ENCODE data around the gene CMTM8.

CMTM8 gene

DNA sequence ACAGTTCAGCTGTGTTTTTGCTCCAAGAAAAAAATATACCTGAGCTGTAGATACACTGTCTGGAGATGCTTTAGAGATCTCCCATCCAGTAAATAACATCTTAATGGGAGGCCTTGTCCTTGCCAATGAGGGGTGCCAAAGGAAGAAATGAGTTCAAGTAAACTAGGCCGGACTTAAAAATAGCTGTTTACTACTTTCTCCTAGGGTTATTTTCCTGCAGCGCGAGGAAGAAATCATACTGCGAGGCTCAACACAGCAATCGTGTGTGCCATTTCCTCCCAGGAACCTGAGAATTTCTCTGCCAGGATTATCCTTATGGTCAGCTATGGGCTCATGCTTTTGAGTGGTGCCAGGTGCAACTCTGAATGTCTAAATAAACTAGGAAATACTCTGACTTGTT lies 71.9 kb downstream of the CMTM8 start:
- DNase-seq = no peak

DNA sequence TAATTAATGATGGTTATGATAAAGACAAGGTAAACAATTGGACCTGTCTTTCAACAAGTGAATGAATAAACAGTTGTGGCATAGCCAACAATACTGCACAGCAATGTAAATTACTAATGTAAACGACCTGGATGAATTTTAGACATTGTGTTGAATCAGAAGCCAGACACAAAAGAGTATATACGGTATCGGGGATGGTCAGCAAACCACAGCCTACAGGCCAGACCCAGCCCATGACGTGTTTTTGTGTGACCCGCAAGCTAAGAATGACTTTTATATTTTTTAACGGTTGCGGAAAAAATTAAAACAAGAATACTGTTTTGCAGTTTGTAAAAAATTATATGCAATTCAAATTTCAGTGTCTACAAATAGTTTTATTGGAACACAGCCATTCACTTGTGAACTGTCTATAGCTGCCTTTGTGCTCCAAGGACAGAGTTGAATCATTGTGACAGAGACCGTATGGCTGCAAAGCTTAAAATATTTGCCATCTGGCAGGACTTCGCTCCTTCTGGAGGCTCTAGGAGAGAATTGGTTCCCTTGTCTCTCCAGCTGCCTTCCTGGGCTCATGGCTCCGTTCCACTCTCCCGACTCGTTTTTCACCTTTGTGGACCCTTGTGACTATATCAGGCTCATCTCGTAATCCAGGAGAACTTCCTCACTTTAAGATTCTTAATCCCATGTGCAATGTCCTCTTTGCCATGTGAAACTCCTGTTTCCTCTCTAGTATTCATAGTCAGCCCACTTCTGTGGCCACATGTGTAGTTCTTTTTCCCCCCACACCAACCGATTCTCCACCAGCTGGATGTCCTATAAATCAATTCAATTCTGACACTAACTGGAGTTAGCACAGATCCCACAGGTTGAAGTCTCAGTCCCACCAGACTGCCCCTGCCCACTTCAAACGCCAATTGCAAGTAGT lies 72.7 kb downstream of the CMTM8 start:
- no peak for DNase-seq

DNA sequence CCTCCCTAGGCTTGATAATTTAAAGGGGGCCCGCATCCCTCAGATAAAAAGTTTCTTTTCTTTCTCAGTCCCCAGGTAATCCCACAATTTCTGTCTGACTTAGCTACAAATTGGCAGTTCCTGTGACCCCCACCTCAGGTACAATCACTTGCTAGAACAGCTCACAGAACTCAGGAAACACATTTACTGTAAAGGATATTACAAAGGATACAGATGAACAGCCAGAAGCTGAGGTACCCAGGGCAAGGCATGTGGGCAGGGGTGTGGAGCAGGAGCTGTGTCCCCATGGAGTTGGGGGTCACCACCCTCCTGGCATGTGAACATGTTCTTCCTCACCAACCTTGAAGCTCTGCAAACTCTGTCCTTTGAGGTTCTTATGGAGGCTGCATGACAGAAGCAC lies 73.8 kb downstream of the CMTM8 start:
- DNase-seq = no peak

DNA sequence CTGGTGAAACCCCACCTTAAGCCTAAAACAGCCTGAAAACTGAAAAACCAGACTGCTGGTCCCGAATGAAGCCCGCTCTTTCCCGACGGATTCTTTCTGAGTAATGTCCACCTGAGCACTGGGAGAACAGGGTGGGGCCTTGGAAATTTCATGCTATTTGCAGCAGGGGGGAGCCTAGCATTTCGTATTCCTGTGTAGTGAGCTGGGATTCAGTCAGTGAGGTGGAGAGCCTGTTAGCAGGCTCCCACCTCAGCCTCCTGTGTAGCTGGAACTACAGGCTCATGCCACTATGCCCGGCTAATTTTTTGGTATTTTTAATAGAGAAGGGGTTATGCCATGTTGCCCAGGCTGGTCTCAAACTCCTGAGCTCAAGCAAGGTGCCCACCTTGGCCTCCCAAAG lies 74.7 kb downstream of the CMTM8 start:
- no peak for DNase-seq

DNA sequence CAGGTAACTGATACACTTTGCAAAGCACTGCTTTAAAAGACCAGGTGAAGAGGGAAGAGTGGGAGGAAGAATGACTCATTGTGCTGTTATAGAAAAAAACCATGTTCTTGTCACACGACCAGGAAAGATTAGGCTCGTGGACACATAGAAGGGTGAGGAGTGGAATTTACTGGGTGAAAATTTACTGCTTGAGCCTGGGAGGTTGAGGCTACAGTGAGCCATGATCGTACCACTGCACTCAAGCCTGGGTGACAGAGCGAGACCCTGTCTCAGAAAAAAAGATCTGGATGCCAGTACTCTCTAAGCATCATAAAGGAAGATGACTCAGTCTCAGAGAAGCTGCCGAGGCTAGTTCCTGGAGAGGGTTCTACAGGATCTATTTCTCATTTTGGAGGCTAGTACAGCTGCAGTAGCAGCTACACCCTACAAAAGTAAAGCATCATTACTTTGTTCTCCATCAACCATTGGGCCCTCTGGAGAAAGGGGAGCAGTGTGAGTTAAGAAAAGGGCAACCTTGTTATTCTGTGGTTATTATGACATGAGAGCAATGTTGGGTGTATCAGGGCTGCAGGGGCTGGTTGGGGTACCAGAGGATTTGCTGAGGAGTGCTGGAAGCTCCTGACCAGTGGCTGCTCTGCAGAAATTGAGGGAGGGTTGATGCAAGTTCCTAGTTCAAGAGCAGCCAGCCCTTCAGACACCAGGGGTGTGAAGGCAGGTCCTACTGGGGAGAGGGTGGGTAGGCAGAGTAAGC lies 75.4 kb downstream of the CMTM8 start:
- no peak for DNase-seq

DNA sequence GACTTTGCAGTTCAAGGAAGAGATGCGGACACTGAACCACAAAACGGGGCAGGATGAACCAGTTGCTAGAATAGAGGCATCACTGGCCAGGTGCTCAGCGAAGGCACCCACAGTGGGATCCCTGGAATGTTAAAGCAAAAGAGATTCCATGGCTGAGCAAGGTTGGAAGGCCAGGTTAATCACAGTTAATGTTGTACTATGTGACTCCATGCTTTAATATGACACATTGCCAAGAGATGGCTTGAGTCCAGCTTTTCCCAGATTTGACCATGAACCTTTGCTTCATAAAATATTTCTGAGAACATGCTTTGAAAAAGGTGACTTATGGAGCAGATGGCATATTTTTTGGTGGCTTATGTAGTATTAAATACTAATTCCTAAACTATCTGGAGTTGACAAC lies 77.0 kb downstream of the CMTM8 start:
- DNase-seq = no peak

DNA sequence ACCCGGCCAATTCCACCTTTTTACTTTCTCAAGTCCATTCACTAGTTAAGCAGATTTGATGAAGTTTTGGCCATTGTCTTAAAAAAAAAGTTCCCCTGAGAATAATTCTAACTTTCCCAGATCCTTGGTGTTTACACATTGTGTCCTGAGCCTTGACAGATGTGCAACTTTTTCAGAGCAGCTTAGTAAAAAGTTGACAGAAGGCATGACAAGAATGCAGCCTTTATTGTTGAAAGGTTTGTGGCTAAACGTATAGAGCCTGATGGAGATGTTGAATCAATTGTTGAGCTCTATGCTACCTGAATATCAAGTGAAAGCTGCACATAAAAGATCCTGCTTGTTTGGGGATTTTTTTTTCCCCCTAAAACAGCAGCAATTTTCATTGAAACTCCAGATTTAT lies 77.8 kb downstream of the CMTM8 start:
- DNase-seq = no peak

DNA sequence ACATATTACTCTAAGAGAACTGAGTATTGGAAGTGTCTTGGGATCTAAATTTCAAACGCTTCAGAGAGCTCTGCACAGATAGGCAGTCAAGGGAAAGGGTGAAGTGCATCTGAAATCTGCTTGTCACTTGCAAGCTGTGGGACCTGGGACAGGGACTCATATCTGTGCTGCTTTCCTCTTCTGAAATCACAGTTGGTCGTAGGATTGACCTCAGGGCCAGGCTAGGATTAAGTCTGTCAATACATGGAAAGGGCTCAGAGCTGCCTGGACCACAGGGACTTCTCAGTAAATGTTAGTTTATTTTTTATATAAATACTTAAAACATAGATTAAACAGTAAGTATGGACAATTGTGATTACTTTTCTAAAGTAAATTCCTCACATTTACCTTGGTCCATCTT lies 78.5 kb downstream of the CMTM8 start:
- DNase-seq = no peak

DNA sequence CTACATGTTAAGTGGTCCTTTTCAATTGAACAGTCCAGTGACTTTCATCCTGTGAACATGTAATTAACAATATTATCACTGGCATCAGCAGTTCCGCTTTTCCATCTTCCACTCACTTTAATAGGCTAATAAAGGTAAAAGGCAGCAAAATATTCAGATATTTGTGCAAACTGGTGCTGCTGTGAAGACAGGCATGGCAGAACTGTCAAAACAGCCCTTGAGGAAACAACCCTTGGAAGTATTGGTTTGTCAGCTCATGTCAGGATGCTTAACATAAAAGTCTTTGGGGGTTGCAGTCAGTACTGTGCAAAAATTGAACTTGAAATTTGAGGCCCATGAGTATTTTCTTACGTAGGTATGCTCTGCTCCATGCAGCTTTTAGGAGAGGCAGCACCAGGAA lies 81.1 kb downstream of the CMTM8 start:
- no peak for DNase-seq

DNA sequence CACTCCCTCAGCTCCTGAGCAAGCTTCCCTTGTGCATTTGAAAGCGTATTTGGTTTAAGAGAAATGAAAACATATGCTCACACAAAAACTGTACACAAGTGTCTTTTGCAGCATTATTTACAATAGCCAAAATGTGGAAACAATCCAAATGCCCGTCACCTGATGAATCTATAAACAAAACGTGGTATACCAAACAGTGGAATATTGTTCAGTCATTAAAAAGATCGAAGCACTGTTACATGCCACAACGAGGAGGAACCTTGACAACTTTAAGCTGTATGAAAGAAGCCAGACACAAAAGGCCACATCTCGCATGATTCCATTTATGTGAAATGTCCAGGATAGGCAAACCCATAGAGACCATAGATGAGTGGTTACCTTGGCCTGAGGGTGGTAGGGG lies 81.6 kb downstream of the CMTM8 start:
- DNase-seq = no peak

DNA sequence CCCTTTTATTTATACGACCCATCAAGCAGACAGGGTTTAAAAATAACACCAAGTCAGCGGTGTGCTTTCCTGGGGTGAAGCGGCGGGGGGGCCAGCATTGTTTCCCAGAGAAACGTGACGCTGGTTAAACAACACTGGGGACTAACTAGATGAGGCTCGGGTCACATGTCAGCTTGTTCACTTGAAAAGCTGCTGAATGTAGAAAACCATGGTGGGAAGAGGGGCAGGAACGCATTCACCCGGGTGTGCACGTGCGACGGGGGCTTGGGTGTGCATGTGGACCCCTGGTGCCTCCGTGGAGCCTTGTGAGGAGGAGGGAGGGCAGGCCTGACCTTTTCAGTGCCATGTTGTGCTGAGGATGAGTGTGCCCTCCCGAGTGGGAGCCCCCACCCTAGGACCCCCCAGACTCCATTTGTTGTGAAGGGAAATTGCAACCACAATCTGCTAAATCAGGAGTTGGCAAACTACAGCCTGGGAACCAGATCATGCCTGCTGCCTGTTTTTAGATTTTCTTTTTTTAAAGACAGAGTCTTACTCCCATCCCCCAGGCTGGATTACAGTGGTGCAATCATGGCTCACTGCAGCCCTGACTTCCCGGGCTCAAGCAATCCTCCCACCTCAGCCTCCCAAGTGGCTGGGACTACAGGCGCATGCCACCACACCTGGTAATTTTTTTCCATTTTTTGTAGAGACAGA lies 82.8 kb downstream of the CMTM8 start:
- peak; percentile 52 for DNase-seq

DNA sequence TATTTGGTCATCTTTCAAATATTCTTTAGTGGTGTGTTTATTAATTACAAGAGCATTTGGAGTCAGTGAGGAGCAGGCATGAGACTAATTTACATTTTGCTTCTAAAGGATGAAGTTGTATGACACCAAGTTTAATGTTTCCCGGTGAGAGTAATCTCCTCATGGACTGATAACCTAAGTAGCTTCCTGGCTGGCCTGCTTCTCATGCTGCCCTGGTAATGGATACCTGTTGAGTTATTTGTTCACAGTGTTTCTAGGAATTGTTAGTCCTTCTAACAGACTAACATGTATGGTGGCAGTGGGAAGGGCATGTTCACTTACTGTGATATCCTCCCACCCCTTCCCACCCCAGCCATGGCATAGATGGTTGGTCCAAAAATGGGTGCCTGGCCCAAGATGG lies 83.8 kb downstream of the CMTM8 start:
- no peak for DNase-seq

DNA sequence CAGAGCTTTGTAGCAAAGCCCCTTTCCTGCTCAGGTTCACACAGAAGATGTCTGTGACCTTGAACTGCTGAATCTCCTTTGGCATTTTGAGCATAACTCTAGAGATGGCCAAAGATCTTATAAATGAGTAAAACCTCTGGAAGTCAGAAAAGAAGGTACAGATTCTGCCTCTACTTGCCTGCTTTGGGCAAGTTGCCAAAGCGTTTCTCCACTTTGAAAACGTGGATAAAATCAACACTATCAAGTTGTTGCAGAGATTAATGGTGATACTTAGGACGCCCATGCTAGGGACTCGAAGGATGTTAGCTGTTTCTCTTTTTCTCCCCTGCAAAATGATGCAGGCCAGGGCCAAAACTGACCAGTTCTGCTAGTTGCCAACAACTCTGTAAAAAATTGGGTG lies 85.1 kb downstream of the CMTM8 start:
- DNase-seq = no peak

DNA sequence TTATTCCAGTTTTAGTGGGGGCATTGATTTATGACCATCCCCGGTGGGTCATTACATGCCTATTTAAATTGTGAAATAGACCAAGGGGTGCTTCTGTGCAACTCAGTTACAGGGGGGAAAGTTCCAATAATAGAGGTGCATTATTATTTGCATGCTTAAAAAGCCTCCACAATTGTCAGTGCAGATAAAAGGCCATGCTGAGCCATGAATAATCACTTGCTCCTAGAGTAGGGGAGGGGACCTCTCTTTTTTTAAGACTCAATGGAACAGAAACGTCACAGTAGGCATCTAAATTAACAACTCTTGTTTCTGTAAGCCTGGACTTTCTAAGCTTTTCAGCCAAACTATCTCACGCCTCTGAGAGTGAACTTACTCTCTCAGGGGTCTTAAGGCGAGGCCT lies 86.7 kb downstream of the CMTM8 start:
- no peak for DNase-seq

DNA sequence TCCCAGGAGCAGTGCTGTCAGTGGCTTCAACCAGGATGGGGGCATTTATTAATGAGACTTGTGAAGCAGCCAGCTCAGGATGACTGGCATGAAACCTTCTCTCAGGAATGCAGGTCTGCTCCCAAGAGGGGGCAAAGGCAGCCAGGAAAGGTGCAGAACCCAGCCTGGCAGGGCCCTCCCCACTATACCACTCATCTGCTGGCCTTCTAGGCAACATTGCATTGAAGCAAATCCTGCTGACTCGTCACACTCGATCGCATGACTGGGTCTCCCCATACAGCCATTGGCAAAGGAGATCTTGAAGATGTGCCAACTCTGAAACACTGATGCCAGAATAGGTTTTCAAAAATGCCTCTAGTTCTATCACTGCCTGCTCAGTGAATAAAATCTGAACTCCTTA lies 87.4 kb downstream of the CMTM8 start:
- no peak for DNase-seq

DNA sequence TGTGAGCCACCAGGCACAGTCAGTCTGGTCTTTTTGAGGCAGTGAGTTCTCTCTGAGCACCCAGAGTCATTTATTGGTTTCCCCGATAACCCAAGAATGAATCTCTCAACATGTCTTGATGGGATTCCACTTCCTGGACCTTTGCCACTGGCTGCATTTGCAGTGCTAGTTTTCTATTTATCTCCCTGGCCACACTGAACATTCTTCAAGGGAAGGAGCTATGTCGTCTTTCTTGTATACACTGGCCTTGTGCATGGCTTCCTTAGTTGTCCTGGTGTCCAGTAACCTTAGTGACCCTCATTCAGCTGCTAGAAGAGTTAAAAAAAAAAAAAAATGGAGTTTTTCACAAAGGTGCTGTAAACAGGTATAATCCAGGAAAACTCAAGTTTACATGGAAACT lies 88.3 kb downstream of the CMTM8 start:
- DNase-seq = no peak

DNA sequence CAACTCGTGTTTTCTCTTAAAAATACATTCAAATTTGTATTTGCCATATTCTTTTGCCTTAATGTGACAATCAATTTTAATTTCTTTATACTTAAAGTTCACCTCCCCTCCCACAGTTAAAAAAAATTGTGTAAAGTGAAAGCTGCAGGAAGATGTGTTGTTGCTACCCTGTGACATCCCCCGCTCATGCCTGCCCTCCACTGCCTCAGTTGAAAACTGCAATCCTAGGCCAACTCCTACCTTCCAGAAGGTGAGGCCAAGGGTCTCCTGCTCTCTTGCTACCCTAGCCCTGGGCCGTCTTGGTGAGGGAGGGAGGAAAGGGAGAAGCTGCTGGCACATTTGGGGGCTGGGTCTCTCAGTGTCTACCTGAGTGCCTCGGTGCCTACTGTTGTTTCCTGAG lies 96.2 kb downstream of the CMTM8 start:
- DNase-seq = no peak

DNA sequence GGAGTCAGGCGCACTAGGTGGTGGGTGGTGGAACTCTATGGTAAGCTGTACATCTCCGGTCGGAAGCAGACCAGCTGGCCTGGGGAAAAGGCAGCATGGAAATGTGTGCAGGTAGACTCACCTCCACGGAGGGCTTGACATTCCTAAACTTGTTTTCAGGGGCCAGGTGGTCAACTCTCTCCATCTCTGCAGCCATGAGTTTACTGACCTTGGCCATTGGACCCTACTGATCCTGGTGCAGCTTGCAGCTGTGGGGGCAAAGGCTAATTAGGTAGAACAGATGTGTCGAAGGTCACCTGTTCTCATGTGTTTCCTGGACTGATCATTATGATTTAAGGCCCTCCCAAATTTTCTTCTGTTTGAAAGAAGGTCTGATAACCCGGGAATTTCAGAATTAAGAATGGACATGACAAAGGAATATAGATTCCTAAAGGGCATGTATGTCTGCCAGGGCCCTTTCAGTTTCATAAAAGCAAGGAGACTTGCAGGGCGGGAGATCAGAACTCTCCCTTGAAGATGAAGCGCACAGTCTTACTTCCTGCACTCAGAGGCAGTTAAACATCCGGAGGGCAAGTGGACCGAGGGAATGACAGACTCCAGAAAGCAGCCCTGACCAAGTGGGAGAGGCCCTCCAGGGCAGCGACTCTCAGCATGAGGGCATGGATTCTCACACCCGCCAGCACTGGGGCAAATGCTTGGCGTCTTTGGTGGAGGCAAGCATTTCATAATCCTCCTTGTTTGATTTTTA lies 97.1 kb downstream of the CMTM8 start:
- no peak for DNase-seq

DNA sequence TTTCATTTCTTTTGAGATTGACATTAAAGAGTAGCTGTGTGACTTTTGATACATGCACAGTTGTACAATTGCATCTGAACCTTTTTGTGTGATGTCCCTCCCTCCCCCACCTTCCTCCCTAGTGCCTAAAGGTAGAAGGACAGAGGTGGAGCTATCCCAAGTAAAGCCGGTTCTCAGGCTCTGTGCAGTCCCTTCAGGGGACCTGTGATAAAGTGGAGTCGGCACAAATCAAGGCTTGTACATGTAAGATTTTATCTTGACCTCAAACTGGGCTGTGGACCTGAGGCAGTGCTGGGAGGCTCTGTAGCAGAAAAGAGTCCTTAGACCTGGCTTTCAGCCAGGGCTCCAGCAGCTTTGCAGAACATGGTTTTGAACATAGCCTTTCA lies 97.6 kb downstream of the CMTM8 start:
- no peak for DNase-seq

DNA sequence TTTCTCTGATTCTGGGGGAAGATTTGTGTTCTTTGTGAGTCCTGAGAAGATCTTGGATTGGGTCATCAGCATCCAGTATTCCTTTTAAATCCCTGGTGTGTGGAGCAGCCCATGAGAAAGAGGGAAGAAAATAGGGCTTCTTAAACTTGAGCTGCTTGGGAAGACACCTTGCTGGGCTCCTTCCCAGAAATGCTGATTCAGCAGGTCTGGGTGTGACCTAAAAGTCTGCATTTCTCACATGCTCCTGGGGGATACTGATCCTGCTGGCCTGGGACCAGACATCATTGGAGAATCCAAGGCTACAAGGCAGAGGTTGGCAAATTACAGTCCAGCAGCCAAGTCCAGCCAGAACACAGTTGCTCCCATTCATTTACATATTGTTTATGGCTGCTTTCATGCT lies 99.0 kb downstream of the CMTM8 start:
- no peak for DNase-seq

DNA sequence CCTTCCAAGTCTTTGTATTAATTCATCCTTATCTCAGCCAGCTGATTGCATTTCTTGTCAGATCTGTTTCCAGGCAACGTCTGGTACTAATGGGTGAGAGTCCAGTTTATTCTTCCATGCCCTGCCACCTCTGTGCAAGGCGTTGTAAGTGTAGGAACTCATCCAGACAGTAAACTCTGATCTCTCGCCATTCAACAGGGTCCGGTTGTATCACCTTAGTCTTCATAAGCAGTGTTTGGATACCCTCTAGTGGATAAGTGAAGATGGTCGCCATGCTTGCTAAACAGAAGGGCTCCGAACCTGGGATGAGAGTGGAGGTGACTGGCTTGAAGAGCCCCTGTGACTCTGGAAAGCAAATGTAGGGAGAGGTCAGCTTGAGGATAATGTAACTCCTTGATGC lies 101.6 kb downstream of the CMTM8 start:
- peak; percentile 53 for DNase-seq

DNA sequence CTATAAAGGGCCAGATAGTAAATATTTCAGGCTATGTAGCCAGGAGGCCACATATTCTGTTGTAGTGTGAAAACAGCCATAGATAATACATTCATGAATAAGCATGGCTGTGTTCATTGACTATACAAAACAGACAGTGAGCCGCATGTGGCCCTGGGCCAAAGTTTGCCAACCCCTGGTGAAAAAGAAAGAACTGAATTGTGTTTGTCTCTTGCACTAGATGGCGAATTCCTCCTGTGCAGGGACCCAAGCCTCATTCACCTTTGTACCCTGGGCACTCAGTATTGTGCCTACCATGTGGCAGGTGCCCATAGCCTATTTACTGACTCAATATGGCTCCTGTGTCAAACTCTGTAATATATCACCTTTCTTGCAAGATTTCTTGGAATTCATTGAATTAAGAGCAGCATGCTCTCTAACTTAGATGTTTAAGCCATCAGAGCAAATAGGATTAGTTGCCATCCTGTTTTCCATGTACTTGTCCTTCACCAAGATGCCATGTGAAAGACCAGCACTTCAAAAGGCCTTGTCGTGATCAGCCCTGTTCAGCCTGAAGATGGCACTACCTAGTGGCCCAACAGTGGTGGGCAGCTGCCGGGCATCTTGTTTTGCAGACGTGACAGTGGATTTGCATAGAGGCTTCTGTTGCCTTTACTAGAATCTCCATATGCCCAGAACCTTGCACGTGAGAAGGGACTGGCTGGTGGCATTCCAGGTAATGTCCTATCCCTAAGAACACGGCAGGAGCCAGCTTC lies 102.3 kb downstream of the CMTM8 start:
- DNase-seq = no peak
